GM18907 (cell line): ENCODE measurements around the gene CDHR3.

Experiments
- ATAC-seq: cut with Tn5 transposase; IDR thresholded peaks from one replicate; pipeline ENCODE4 v1.9.1; 2021; ENCODE audit warnings: mild to moderate bottlenecking, moderate library complexity; ENCODE audit not compliant: unreplicated experiment

The CDHR3 gene

DNA sequence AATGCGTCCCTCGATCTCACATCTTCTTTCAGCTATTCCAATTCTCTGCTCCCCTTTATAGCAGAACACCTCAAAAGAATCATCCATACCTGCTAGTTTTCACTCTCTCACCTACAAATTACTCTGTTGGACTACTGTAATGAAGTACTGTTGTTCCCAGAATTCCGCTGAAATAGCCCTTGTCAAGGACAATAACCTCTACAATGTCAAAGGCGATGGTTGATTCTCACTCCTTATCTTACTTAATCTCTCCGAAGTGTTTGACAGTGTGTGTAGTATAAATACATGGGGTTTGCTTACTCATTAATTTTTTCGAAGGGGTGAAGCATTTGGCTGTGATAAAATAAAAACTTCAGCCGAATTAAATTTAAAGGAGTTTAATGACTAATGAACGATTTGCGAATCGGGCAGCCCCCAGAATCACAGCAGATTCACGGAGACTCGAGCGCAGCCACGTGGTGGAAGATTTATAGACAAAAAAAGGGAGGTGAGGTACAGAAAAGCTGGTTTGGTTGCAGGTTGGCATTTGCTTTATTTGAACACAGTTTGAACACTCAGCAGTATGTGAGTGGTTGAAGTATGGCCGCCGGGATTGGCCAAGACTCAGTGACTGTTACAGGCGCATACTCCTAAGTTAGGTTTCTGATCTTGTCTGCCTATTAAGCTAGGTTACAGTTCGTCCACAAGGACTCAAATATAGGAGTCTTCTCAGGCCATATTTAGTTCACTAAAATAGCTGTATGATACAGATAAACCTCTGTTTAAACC lies 119.2 kb downstream of the CDHR3 start:
- no peak for ATAC-seq
